Right ventricle myocardium inferior (tissue), 1 donor: ENCODE measurements around the gene ZBTB16. TPM values are rescaled to one million over a fixed set of nuclear protein-coding genes. Genes with fewer than 3 reads are reported as not detected.

ENCODE experiments used
- total RNA-seq: library from RNA; stranded (reverse); fragmentation: NEBNext Ultra II Directional; extraction: Animal tissue kit (Norgen Biotek cat#: 25700); gene quantifications from one replicate; pipeline ENCODE4 v1.2.1, GENCODE V29; 2021
- donor health status: DM: no; HTN: yes; CAD: no; lungs with severe emphysema.

Gene ZBTB16
- total RNA-seq, 1 donor from 2014 or later, result 78.1 TPM

Other genes starting within 250 kb of the ZBTB16 start
- 145 TPM for gene USP28, start 184.1 kb upstream of the ZBTB16 start, total RNA-seq
- gene HTR3B, start 154.9 kb upstream of the ZBTB16 start, total RNA-seq, result not detected
- gene HTR3A, start 84.6 kb upstream of the ZBTB16 start, total RNA-seq, result not detected
- gene NNMT, start 236.7 kb downstream of the ZBTB16 start, total RNA-seq, result 44.0 TPM